Renal cortex interstitium (tissue), 11 donors: Measurements from ENCODE around the gene SLC26A8. TPM values are rescaled to one million over a fixed set of nuclear protein-coding genes. Genes with fewer than 3 reads are reported as not detected.

Experiments
- DNase-seq, 11 donors: peaks; one replicate each; pipeline ENCODE4 v3.0.0-alpha.2; 2013; ENCODE audit warnings: low read depth in 9 of 11, low spot score in 4 of 11; ENCODE audit errors: extremely low read depth in 1 of 11
- polyA plus RNA-seq, 3 donors: library from polyadenylated mRNA; unstranded; fragments of 120-200 nt; gene quantifications; one replicate each; pipeline ENCODE4 v1.2.1, GENCODE V29; 2013; ENCODE audit not compliant: insufficient read length in 3 of 3

Gene SLC26A8
- polyA plus RNA-seq, 3 donors, result 0.23 to 0.44 (median 0.27) TPM

GRCh38 chr6:35905141-35905785 is 119.2 kb downstream of the SLC26A8 start:
- DNase-seq, result no peak

GRCh38 chr6:35903679-35904078 is 120.8 kb downstream of the SLC26A8 start:
- no peak for DNase-seq

GRCh38 chr6:35900448-35900847 is 124.0 kb downstream of the SLC26A8 start:
- DNase-seq, result no peak

- no peak for DNase-seq
Observed at GRCh38 chr6:35898003-35898402, 126.4 kb downstream of the SLC26A8 start.

- DNase-seq, result no peak
Observed at GRCh38 chr6:35897486-35897885, 127.0 kb downstream of the SLC26A8 start.

GRCh38 chr6:35897036-35897435 is 127.4 kb downstream of the SLC26A8 start:
- DNase-seq, result no peak

GRCh38 chr6:35896228-35896627 is 128.2 kb downstream of the SLC26A8 start:
- no peak for DNase-seq

- no peak for DNase-seq
Observed at GRCh38 chr6:35895560-35895959, 128.9 kb downstream of the SLC26A8 start.

- no peak for DNase-seq
Observed at GRCh38 chr6:35894776-35895175, 129.7 kb downstream of the SLC26A8 start.

Other genes with a start within 250 kb of the SLC26A8 start
- gene CLPSL2, start 248.0 kb downstream of the SLC26A8 start, polyA plus RNA-seq, result under 1 TPM in 2 of 3 donors, not detected in 1; 0.39 to 0.53 TPM
- 1 to 10 TPM in 1 of 3 donors, under 1 TPM in 1, not detected in 1; 0.57 to 1.3 TPM for gene CLPSL1, start 243.6 kb downstream of the SLC26A8 start, polyA plus RNA-seq
- gene CLPS, start 227.3 kb downstream of the SLC26A8 start, polyA plus RNA-seq, result under 1 TPM in 1 of 3 donors, not detected in 2; 0.23 TPM
- under 1 TPM in 2 of 3 donors, not detected in 1; 0.12 to 0.32 TPM for gene LHFPL5, start 219.3 kb downstream of the SLC26A8 start, polyA plus RNA-seq
- 10 to 100 TPM; 49.3 to 55.3 (median 53.8) TPM for gene SRPK1, start 103.5 kb downstream of the SLC26A8 start, polyA plus RNA-seq
- 10 to 100 TPM; 50.1 to 56.3 (median 54.3) TPM for gene MAPK14, start 3.2 kb upstream of the SLC26A8 start, polyA plus RNA-seq
- gene MAPK13, start 105.9 kb upstream of the SLC26A8 start, polyA plus RNA-seq, result 10 to 100 TPM; 19.3 to 27.0 (median 21.2) TPM
- gene BRPF3, start 172.1 kb upstream of the SLC26A8 start, polyA plus RNA-seq, result 10 to 100 TPM; 49.6 to 51.4 (median 50.6) TPM
- 1 to 10 TPM; 1.7 to 3.8 (median 1.7) TPM for gene PNPLA1, start 245.4 kb upstream of the SLC26A8 start, polyA plus RNA-seq